ENCODE data around the gene GRAMD2B. TPM values are rescaled to one million over a fixed set of nuclear protein-coding genes. Genes with fewer than 3 reads are reported as not detected.

Gene GRAMD2B
- total RNA-seq, 1 donor from 2014 or later: 11.2 TPM

- no peak for DNase-seq
These were observed 120.5 kb downstream of the GRAMD2B start for GRCh38 chr5:126543660-126544059.

Other genes with a start within 250 kb of the GRAMD2B start
- 34.3 TPM for gene ALDH7A1, start 171.8 kb downstream of the GRAMD2B start, total RNA-seq
- 103 TPM for gene PHAX, start 177.5 kb downstream of the GRAMD2B start, total RNA-seq